Fibroblast of pulmonary artery (primary cell): ENCODE measurements around the gene ARMC5.

Experiments used
- DNase-seq: peaks from one replicate; pipeline ENCODE4 v3.0.0-alpha.2; 2010; ENCODE audit warnings: low read depth
- H3K4me3 ChIP-seq: replicated peaks from 2 replicates; pipeline ENCODE4 v1.5.1; 2011; ENCODE audit warnings: low read depth, mild to moderate bottlenecking, control low read depth, low read length, moderate library complexity
- CTCF ChIP-seq: IDR thresholded peaks from 2 replicates; pipeline ENCODE4 v1.5.1; 2011; ENCODE audit warnings: mild to moderate bottlenecking, control low read depth, low read length, inconsistent platforms; ENCODE audit errors: missing control alignments

The ARMC5 gene

GRCh38 chr16:31471241-31471874 lies 12.1 kb downstream of the ARMC5 start:
- H3K4me3 ChIP-seq: peak overlapping the region; percentile 82
- DNase-seq: no peak
- no peak for TF ChIP-seq CTCF

- H3K4me3 ChIP-seq: peak within 1 kb of the TSS; percentile 82
- peak; percentile 85 for DNase-seq
- no peak for TF ChIP-seq CTCF
These were observed 12.8 kb downstream of the ARMC5 start, which contains the start of gene TGFB1I1 for GRCh38 chr16:31471875-31472708. TSS of gene TGFB1I1 (plus strand) at chr16:31472152. CDS start at chr16:31472189, 37 bp downstream.

- peak overlapping the region; percentile 82 for H3K4me3 ChIP-seq
- DNase-seq: peak; percentile 96
- TF ChIP-seq CTCF: peak; percentile 76
These were observed 13.5 kb downstream of the ARMC5 start for GRCh38 chr16:31472709-31473203.

GRCh38 chr16:31473264-31473984 lies 14.1 kb downstream of the ARMC5 start:
- H3K4me3 ChIP-seq: no peak overlapping the region
- no peak for TF ChIP-seq CTCF

GRCh38 chr16:31474173-31474714 lies 14.9 kb downstream of the ARMC5 start:
- no peak for TF ChIP-seq CTCF
- DNase-seq: peak; percentile 59
- no peak overlapping the region for H3K4me3 ChIP-seq

More at GRCh38 chr16:31473264-31473984, 14.1 kb downstream of the ARMC5 start:
- DNase-seq: no peak
